GM12874 (cell line): ENCODE data around the gene GLI3.

Experiments
- CTCF ChIP-seq: IDR thresholded peaks from 2 replicates; pipeline ENCODE4 v1.5.1; 2011; ENCODE audit warnings: low read depth, mild to moderate bottlenecking, control low read depth, low read length, moderate library complexity; ENCODE audit not compliant: insufficient read depth

The GLI3 gene

GRCh38 chr7:42235741-42236161 lies 1.3 kb downstream of the GLI3 start:
- TF ChIP-seq CTCF = no peak

- TF ChIP-seq CTCF = no peak
These were observed 2.3 kb downstream of the GLI3 start for GRCh38 chr7:42234736-42235135.

GRCh38 chr7:42233695-42234331 lies 3.2 kb downstream of the GLI3 start:
- TF ChIP-seq CTCF = no peak

GRCh38 chr7:42233171-42233570 lies 3.8 kb downstream of the GLI3 start:
- TF ChIP-seq CTCF = no peak

- TF ChIP-seq CTCF = no peak
These were observed 4.7 kb downstream of the GLI3 start for GRCh38 chr7:42232275-42232674.

- no peak for TF ChIP-seq CTCF
These were observed 5.8 kb downstream of the GLI3 start for GRCh38 chr7:42231043-42231787.

- TF ChIP-seq CTCF = no peak
These were observed 8.9 kb downstream of the GLI3 start for GRCh38 chr7:42227936-42228591.
